ENCODE results near the gene PDGFB.

The PDGFB gene

DNA sequence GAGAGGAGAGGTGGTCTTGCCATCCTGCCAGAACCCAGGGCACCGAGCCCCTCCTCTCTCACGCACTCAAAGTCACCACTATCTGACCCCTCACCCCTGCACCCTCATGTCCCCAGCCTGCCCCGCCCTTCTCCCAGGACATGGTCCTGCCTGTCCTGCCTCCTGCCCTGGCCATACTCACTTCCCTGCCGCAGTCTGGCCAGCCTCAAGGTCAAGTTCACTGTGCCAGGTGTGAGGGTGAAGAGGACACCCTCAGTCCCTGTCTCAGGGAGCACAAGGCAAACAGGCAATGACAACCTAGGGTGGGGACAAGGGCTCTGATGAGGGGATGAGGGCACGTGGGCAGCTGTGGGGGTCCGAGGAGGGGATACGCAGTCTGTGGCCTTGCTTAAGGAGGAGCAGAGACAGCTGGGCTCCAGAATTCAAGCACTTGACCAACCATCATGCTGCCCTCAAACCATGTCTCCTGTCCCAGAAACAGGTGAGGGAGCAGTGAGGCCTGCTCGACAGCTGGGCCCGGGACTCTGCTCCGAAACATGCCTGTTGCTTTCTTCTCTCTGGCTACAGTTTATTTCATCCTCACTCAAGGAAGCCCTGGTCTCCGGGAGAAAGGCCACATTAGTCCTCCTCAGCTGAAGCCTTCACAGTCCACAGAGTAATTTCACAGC, 36.6 kb downstream of the PDGFB start:
- in situ Hi-C loops (cut with HindIII; ENCODE audit: low sequenced_read_pairs), result no loop called here
- no peak for DNase-seq (ENCODE audit: low read depth)
- TF ChIP-seq, protein P1, sequence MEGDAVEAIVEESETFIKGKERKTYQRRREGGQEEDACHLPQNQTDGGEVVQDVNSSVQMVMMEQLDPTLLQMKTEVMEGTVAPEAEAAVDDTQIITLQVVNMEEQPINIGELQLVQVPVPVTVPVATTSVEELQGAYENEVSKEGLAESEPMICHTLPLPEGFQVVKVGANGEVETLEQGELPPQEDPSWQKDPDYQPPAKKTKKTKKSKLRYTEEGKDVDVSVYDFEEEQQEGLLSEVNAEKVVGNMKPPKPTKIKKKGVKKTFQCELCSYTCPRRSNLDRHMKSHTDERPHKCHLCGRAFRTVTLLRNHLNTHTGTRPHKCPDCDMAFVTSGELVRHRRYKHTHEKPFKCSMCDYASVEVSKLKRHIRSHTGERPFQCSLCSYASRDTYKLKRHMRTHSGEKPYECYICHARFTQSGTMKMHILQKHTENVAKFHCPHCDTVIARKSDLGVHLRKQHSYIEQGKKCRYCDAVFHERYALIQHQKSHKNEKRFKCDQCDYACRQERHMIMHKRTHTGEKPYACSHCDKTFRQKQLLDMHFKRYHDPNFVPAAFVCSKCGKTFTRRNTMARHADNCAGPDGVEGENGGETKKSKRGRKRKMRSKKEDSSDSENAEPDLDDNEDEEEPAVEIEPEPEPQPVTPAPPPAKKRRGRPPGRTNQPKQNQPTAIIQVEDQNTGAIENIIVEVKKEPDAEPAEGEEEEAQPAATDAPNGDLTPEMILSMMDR (IDR thresholded peaks at IDR 0.05; ENCODE audit: low read depth, low read length, missing control alignments), result no peak
- H3K4me3 ChIP-seq (ENCODE audit: low read depth, low read length), result no peak overlapping the region

DNA sequence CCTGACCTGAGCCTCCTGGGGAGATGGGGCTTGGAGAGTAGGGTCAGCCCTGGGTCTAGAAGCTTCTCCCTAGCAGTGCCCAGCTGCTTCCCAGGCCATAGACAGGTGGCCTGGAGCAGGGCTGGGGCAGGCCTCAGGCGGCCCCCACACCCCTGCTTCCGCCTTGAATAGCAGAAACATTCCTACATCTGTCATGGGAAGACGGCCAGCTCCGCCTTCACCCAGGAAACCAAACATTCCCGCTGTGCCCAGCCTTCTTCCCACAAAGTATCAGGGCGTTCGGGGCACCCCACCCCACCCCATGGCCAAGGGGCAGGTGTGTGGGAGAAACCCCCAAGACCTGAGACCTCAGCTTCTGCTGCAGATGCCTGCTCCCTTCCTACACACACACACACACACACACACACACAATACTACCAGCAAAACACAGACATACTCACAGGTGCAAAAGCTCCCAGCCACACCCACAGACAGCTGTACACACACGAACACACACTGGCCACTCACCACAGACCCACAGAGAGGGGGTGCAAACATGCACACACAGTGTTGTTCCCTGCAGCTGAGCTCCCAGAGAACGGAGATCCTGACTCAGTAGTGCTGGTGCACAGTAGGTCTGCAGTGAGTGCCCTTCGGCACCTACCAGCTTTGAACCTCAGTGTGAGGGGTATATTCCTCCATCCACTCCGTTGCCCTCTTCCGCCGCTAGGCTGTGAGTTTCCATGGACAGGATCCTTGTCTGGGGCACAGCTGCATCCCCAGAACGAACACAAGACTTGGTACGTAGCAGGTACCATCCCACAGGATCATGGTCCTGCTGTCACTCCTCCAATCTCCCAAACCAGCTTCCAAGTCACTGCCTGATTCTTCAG, 37.4 kb downstream of the PDGFB start:
- in situ Hi-C loops (cut with HindIII; ENCODE audit: low sequenced_read_pairs), result no loop called here
- TF ChIP-seq, protein P1 (IDR thresholded peaks at IDR 0.05; ENCODE audit: low read depth, low read length, missing control alignments), result no peak
- no peak for DNase-seq (ENCODE audit: low read depth)

DNA sequence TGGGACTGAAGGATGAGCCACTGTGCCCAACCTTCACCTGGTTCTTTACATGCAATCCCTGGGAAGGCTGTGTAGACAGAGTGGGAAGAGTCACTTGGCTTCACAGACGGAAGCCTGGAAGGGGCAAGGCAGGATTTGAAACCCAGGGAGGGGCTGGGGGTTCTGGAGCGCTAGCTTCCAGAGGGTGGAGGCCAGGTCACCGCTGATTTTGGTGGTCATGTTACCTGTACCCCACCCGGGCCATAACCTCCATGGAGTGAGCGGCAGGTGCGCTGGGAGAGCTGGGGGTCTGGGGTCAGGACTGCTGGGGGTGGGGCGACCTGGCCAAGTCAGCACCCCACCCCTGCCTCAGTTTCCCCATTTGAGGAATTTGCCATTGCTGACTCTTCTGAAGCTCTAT, 38.3 kb downstream of the PDGFB start:
- no peak for DNase-seq (ENCODE audit: low read depth)
- TF ChIP-seq, protein P1 (IDR thresholded peaks at IDR 0.05; ENCODE audit: low read depth, low read length, missing control alignments), result no peak
- H3K4me3 ChIP-seq (ENCODE audit: low read depth, low read length), result no peak overlapping the region
- in situ Hi-C loops (cut with HindIII; ENCODE audit: low sequenced_read_pairs), result no loop called here

More for the DNA sequence above, 37.4 kb downstream of the PDGFB start:
- no peak overlapping the region for H3K4me3 ChIP-seq (ENCODE audit: low read depth, low read length)

DNA sequence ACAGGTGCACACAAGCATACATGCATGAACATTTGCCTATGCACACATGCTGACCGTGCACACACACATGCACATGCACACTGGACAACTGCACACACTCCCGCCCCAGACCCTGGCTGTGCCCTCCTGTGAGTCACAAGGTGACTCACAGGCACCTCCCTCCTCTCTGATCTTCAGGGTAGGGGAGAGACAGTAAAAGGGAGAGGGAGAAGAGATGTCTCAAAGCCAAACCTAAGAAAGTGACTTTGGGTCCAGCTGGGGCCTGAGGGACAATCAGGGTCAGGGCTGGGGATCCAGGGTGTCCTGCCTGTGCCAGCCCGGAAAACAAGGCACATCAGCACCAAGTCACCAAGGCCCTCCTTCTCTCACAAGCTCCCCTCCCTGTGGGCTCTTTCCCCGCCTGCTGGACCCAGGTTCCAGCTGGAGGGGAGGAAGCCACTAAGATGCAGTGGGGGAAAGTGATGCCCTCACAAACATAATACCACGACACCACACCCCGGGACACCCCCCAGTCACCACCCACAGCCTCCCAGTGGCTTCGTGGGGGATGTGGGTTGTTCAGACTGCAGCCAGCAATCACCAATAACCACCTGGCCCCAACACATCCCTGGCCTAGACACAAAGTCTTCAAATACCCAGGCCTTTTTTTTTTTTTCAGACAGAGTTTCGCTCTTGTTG, 39.3 kb downstream of the PDGFB start:
- TF ChIP-seq, protein P1 (IDR thresholded peaks at IDR 0.05; ENCODE audit: low read depth, low read length, missing control alignments), result no peak
- DNase-seq (ENCODE audit: low read depth), result no peak
- in situ Hi-C loops (cut with HindIII; ENCODE audit: low sequenced_read_pairs), result no loop called here
- H3K4me3 ChIP-seq (ENCODE audit: low read depth, low read length), result no peak overlapping the region

DNA sequence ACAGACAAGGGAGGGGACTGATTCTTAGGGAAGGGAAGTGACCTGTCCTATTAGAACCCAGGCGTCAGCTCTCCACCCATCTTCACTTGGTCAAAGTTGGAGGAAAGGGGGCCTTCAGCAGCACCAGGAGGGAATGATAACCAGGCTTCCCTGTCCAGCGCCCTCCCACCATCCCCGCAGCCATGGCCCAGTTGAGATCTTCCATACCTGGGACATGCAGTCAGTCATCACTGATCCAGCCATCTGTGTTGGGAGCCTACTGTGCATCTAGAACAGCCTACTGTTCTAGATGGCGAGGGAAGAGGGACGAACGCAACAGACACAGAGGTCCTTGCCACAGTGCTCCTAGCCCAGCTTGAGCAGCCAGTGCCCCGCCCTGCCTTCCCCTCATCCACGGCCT, 40.6 kb downstream of the PDGFB start:
- TF ChIP-seq, protein P1 (IDR thresholded peaks at IDR 0.05; ENCODE audit: low read depth, low read length, missing control alignments), result no peak
- in situ Hi-C loops (cut with HindIII; ENCODE audit: low sequenced_read_pairs), result no loop called here
- no peak overlapping the region for H3K4me3 ChIP-seq (ENCODE audit: low read depth, low read length)

DNA sequence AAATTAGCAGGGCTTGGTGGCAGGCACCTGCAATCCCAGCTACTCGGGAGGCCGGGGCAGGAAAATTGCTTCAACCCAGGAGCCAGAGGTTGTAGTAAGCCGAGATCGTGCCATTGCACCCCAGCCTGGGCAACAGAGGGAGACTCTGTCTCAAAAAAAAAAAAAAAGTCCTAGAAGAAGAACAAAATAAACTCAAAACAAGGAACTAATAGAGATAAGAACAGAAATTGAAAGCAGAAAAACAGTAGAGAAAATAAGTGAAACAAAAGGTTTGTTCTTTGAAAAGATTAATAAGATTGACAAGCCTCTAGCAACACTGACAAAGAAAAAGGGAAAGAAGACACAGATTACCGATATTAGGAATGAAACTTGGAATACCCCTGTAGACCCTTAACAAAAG, 47.2 kb downstream of the PDGFB start:
- no peak for DNase-seq (ENCODE audit: low read depth)
- H3K4me3 ChIP-seq (ENCODE audit: low read depth, low read length), result no peak overlapping the region
- TF ChIP-seq, protein P1 (IDR thresholded peaks at IDR 0.05; ENCODE audit: low read depth, low read length, missing control alignments), result no peak
- in situ Hi-C loops (cut with HindIII; ENCODE audit: low sequenced_read_pairs), result no loop called here

More for the DNA sequence above, 40.6 kb downstream of the PDGFB start:
- DNase-seq (ENCODE audit: low read depth), result no peak

All from astrocyte of the cerebellum (primary cell).